Body of pancreas (tissue), 4 donors: ENCODE measurements around the gene ANKRD9. TPM values are rescaled to one million over a fixed set of nuclear protein-coding genes. Genes with fewer than 3 reads are reported as not detected.

Experiments
- ATAC-seq: fragments of 150-250 bp; one replicate; pipeline ENCODE4 v1.9.1; 2016
- DNase-seq, 4 donors: peaks; one replicate each; pipeline ENCODE4 v3.0.0-alpha.2; 2019
- H3K27ac ChIP-seq, 4 donors: fragments of 200-600 bp; sonication (generic); 1 replicate in 3 of 4; 2 replicates in 1 of 4; pipeline versions ENCODE4 v1.5.1 to v1.6.1; 2016 to 2019; ENCODE audit warnings: mild to moderate bottlenecking in 1 of 4, mixed read lengths in 1 of 4, moderate library complexity in 1 of 4
- H3K27me3 ChIP-seq, 2 donors: fragments of 200-600 bp; sonication (generic); one replicate each; pipeline ENCODE4 v1.6.0; 2016; ENCODE audit warnings: mild to moderate bottlenecking in 1 of 2
- H3K36me3 ChIP-seq, 2 donors: fragments of 200-600 bp; sonication (generic); replicated peaks in 1 of 2; 2 replicates each; pipeline ENCODE4 v1.5.1; 2016; ENCODE audit warnings: low read depth in 2 of 2; ENCODE audit not compliant: insufficient read depth in 1 of 2
- H3K4me1 ChIP-seq: fragments of 200-600 bp; sonication (generic); one replicate; pipeline ENCODE4 v1.6.0; 2016
- H3K4me3 ChIP-seq, 2 donors: fragments of 200-600 bp; sonication (generic); 1 replicate in 1 of 2; 2 replicates in 1 of 2; pipeline ENCODE4 v1.5.1; 2016 to 2019
- H3K9me3 ChIP-seq, 3 donors: fragments of 200-600 bp; sonication (generic); 1 replicate in 2 of 3; 2 replicates in 1 of 3; pipeline ENCODE4 v1.5.1; 2016
- POLR2A ChIP-seq, 3 donors: fragments of 450-650 bp; IDR thresholded peaks; one replicate each; pipeline ENCODE4 v1.6.1; 2016; ENCODE audit warnings: antibody characterized with exemption in 3 of 3, mild to moderate bottlenecking in 2 of 3
- WGBS, 2 donors: methylation state at CpG; one replicate each; pipeline ENCODE4 v1.1.5; 2017; 5-methylcytosine and 5-hydroxymethylcytosine counted together
- intact Hi-C: fragments of 100-400 bp; cut with DNase I; formaldehyde crosslinking; loops from one replicate; pipeline ENCODE4 v1.15.1; 2023
- total RNA-seq, 2 donors: library from RNA; depleted of rRNA; stranded (reverse); fragments of >200 nt; gene quantifications; one replicate each; pipeline ENCODE4 v1.1.0, GENCODE V29; 2016
- TF ChIP-seq, protein P1 (sequence below), 7 experiments: fragments of 450-650 bp in 4 of 7; fragments of 200-600 bp in 3 of 7; sonication (generic) in 3 of 7; IDR thresholded peaks; one replicate each; pipeline ENCODE4 v1.5.1; 2016 to 2019; ENCODE audit warnings: antibody characterized with exemption in 7 of 7

The ANKRD9 gene
- total RNA-seq, 2 donors from 2014 or later: 49.8 to 87.7 TPM

DNA sequence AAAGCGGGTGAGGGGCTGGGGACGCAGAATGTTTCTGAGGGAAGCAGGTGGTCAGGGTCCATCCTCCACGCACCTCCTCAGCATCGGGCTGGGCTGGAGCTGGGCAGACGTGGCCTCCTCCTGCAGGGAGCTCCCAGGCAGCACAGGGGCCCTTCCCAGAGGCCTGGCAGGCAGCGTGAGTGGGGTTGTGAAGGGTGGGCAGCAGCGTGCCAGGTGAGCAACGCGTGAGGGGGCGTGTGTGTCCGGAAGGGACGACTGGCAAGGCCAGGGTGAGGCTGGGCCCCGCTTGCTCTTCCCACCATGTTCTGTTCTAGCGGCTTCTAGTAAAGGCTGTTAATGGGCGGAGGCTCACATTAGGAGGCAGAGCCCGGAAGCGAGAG, 17.1 kb downstream of the ANKRD9 start:
- H3K9me3 ChIP-seq: no peaks in the 10 kb centered on the region
- intact Hi-C loops: no loop called here

DNA sequence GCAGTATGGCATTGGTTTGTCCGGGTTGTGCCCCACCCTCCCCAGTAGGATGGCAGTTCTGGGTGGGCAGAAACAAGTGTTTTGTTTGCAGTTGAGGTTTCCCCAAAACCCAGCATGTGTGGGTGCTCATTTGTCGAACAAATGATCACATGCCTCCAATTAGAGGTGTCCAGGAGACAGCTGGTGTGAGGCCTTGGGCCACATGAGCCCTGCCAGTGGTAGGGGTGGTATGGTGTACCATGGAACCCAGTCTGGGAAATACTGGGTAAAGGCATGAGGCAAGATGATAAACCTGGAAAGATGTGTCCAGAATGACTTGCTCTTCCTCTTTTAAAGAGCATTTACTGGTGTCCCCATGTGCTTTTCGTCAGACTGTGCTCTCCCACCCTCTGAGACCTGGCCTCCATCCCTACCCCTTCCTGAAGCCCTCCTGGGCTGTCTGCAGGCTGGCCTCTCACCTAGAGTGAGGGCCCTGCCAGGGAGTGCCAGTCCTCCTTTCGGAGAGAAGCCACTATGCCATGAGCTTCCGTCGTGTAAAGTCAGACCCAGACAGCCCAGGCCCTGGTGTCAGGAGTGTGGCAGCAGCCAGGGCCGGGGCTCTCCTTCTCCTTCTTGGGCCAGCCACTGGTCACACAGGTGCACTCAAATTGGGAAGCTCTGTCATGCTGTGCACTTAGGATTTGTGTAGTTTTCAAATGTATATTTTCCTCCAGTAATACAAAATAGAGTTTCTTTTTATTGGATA, 17.6 kb downstream of the ANKRD9 start:
- no peaks in the 10 kb centered on the region for H3K4me1 ChIP-seq
- intact Hi-C loops: no loop called here
- ATAC-seq: no peak
- H3K36me3 ChIP-seq: no peaks in the 10 kb centered on the region
- no peaks in the 10 kb centered on the region for H3K9me3 ChIP-seq
- no peak overlapping the region for H3K4me3 ChIP-seq
- WGBS, 2 donors: 80 to 91% methylated on average over 7 of the region's 7 CpGs
- no peak overlapping the region for H3K27ac ChIP-seq
- no peak for DNase-seq
- TF ChIP-seq, protein P1, sequence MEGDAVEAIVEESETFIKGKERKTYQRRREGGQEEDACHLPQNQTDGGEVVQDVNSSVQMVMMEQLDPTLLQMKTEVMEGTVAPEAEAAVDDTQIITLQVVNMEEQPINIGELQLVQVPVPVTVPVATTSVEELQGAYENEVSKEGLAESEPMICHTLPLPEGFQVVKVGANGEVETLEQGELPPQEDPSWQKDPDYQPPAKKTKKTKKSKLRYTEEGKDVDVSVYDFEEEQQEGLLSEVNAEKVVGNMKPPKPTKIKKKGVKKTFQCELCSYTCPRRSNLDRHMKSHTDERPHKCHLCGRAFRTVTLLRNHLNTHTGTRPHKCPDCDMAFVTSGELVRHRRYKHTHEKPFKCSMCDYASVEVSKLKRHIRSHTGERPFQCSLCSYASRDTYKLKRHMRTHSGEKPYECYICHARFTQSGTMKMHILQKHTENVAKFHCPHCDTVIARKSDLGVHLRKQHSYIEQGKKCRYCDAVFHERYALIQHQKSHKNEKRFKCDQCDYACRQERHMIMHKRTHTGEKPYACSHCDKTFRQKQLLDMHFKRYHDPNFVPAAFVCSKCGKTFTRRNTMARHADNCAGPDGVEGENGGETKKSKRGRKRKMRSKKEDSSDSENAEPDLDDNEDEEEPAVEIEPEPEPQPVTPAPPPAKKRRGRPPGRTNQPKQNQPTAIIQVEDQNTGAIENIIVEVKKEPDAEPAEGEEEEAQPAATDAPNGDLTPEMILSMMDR (IDR thresholded peaks at IDR 0.05): no peak
- TF ChIP-seq POLR2A (IDR thresholded peaks at IDR 0.05): no peak
- H3K27me3 ChIP-seq: no peaks in the 10 kb centered on the region

More for the DNA sequence above, 17.1 kb downstream of the ANKRD9 start:
- no peak for ATAC-seq
- DNase-seq: no peak
- Histone ChIP-seq H3K36me3 (no peaks in the 10 kb centered on the region), H3K27ac (no peak overlapping the region), H3K4me1 (no peaks in the 10 kb centered on the region), H3K4me3 (no peak overlapping the region), H3K27me3 (no peaks in the 10 kb centered on the region)
- no peak for TF ChIP-seq POLR2A (IDR thresholded peaks at IDR 0.05)
- TF ChIP-seq, protein P1 (IDR thresholded peaks at IDR 0.05): no peak
- 92 to 97% methylated on average over 14 to 17 of the region's 17 CpGs for WGBS, 2 donors

DNA sequence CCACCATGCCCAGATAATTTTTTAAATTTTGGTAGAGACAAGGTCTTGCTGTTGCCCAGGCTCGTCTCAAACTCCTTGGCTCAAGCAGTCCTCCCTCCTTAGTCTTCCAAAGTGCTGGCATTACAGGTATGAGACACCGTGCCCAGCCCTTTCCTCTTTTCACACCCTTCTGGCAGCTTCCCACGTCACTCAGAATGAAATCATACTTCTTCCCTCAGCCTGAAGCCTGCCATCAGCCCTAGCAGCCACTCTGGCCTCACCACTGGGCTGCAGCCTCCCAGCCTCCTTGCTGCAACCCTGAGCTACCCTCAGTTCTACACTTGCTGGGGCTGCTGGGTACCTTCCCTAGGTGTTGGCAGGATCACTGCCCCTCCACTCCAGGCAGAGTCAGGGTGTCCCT, 18.2 kb downstream of the ANKRD9 start:
- TF ChIP-seq, protein P1 (IDR thresholded peaks at IDR 0.05): no peak
- no peak for TF ChIP-seq POLR2A (IDR thresholded peaks at IDR 0.05)
- no peaks in the 10 kb centered on the region for H3K9me3 ChIP-seq
- 54 to 68% methylated on average over 3 of the region's 3 CpGs for WGBS, 2 donors
- no peak overlapping the region for H3K4me3 ChIP-seq
- ATAC-seq: no peak
- H3K27ac ChIP-seq: no peak overlapping the region
- H3K27me3 ChIP-seq: no peaks in the 10 kb centered on the region
- H3K36me3 ChIP-seq: no peaks in the 10 kb centered on the region
- DNase-seq: no peak
- intact Hi-C loops: no loop called here
- H3K4me1 ChIP-seq: no peaks in the 10 kb centered on the region

DNA sequence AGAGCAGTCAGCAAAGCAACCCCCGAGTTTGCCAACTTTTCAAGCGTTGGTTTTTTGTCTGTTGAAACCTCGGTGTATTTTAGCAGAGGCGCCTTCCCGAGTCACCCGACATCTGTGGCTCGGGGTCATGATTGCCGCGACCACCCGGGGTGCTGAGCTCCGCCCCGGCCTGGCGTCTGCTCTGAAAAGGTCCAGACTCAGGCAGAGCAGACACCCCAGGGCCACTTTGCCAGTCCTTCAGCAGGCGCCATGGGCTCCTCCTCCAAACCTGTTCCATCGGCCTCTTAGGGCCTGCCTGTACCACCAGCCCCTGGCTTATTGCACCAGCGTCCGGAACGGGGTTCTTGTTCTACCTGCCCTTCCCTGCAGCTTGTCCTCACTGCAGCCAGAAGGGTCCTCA, 19.1 kb downstream of the ANKRD9 start:
- TF ChIP-seq POLR2A (IDR thresholded peaks at IDR 0.05): no peak
- TF ChIP-seq, protein P1 (IDR thresholded peaks at IDR 0.05): no peak
- Histone ChIP-seq H3K27ac (no peak overlapping the region), H3K27me3 (no peaks in the 10 kb centered on the region), H3K4me1 (no peaks in the 10 kb centered on the region), H3K36me3 (no peaks in the 10 kb centered on the region), H3K4me3 (no peak overlapping the region), H3K9me3 (no peaks in the 10 kb centered on the region)
- intact Hi-C loops: no loop called here
- ATAC-seq (no peak), DNase-seq (no peak)
- WGBS, 2 donors: 88 to 94% methylated on average over 13 to 18 of the region's 18 CpGs

DNA sequence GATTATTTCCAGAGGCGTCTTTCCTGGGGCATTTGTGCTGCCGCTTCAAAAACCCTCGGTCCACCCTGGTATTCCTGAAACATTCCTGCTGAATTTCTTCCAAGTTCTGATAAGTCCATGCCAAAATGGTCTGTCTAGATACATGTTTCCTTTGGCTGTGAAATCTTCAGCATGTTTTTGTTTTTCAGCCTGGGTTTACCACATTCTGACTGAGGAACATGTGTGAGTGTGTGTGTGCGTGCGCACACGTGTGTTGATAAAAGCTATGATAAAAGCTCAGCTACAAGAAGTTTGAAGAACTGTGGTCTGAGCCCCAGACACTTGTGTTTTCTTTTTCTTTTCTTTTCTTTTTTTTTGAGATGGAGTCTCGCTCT, 22.4 kb downstream of the ANKRD9 start:
- 79 to 89% methylated on average over 6 to 7 of the region's 7 CpGs for WGBS, 2 donors
- TF ChIP-seq, protein P1 (IDR thresholded peaks at IDR 0.05): no peak
- no peak for TF ChIP-seq POLR2A (IDR thresholded peaks at IDR 0.05)
- no peaks in the 10 kb centered on the region for H3K27me3 ChIP-seq
- H3K4me1 ChIP-seq: no peaks in the 10 kb centered on the region
- H3K36me3 ChIP-seq: no peaks in the 10 kb centered on the region
- H3K27ac ChIP-seq: no peak overlapping the region
- H3K4me3 ChIP-seq: no peak overlapping the region
- H3K9me3 ChIP-seq: no peaks in the 10 kb centered on the region
- intact Hi-C loops: no loop called here
- DNase-seq (no peak), ATAC-seq (no peak)
